Fibroblast of lung (primary cell): ENCODE measurements around the gene ELOVL1. TPM values are rescaled to one million over a fixed set of nuclear protein-coding genes. Genes with fewer than 3 reads are reported as not detected.

Source experiments
- DNase-seq, 2 donors: peaks; one replicate each; pipeline versions ENCODE4 v3.0.0 to v3.0.0-alpha.2; 2010; ENCODE audit warnings: low read depth in 2 of 2
- H2AFZ ChIP-seq: 2 replicates; pipeline ENCODE4 v1.5.1; 2012; ENCODE audit warnings: low read length, control low read depth, inconsistent platforms
- H3K27ac ChIP-seq: 2 replicates; pipeline ENCODE4 v1.5.1; 2011; ENCODE audit warnings: low read length, control low read depth; ENCODE audit not compliant: insufficient read depth
- H3K27me3 ChIP-seq: 2 replicates; pipeline ENCODE4 v1.5.1; 2011; ENCODE audit warnings: mild to moderate bottlenecking, low read length; ENCODE audit not compliant: control insufficient read depth, insufficient read depth
- H3K36me3 ChIP-seq: 2 replicates; pipeline ENCODE4 v1.5.1; 2011; ENCODE audit warnings: low read length; ENCODE audit not compliant: control insufficient read depth, insufficient read depth
- H3K4me1 ChIP-seq: 2 replicates; pipeline ENCODE4 v1.5.1; 2011; ENCODE audit warnings: low read length; ENCODE audit not compliant: control insufficient read depth, insufficient read depth; ENCODE audit errors: extremely low read depth
- H3K4me2 ChIP-seq: 2 replicates; pipeline ENCODE4 v1.5.1; 2011; ENCODE audit warnings: low read length, control low read depth; ENCODE audit not compliant: insufficient read depth; ENCODE audit errors: extremely low read depth
- H3K4me3 ChIP-seq, 4 experiments: fragments of 200-600 bp in 1 of 4; sonication (generic) in 1 of 4; replicated peaks in 1 of 4; 2 replicates each; pipeline ENCODE4 v1.5.1; 2011 to 2016; ENCODE audit warnings: low read length in 4 of 4, low read depth in 3 of 4, mild to moderate bottlenecking in 3 of 4, control low read depth in 2 of 4, inconsistent platforms in 1 of 4, mixed read lengths in 1 of 4; ENCODE audit not compliant: insufficient read depth in 1 of 4; ENCODE audit errors: control extremely low read depth in 1 of 4
- H3K79me2 ChIP-seq: 2 replicates; pipeline ENCODE4 v1.5.1; 2012; ENCODE audit warnings: mild to moderate bottlenecking, low read length, inconsistent platforms; ENCODE audit not compliant: control insufficient read depth, insufficient read depth
- H3K9ac ChIP-seq: 2 replicates; pipeline ENCODE4 v1.5.1; 2011; ENCODE audit warnings: mild to moderate bottlenecking, low read length, control low read depth; ENCODE audit not compliant: insufficient read depth
- H3K9me3 ChIP-seq: 2 replicates; pipeline ENCODE4 v1.5.1; 2012; ENCODE audit warnings: low read depth, low read length; ENCODE audit not compliant: control insufficient read depth, insufficient read depth
- H4K20me1 ChIP-seq: 2 replicates; pipeline ENCODE4 v1.5.1; 2011; ENCODE audit warnings: low read length; ENCODE audit not compliant: control insufficient read depth, insufficient read depth; ENCODE audit errors: extremely low read depth
- EZH2 ChIP-seq: IDR thresholded peaks from 2 replicates; pipeline ENCODE4 v1.5.1; 2012; ENCODE audit warnings: low read length, control low read depth, mild to moderate bottlenecking; ENCODE audit errors: missing control alignments
- polyA plus RNA-seq, 2 donors: library from polyadenylated mRNA; depleted of rRNA in 1 of 2; stranded (reverse) in 1 of 2; unstranded in 1 of 2; fragments of >200 nt; gene quantifications; 2 replicates each; pipeline ENCODE4 v1.2.1, GENCODE V29; 2011 to 2012; ENCODE audit warnings: missing spikeins in 1 of 2
- total RNA-seq: library from RNA; depleted of rRNA; stranded (reverse); fragments of >200 nt; gene quantifications from 2 replicates; pipeline ENCODE4 v1.2.1, GENCODE V29; 2014
- TF ChIP-seq, protein P1 (sequence below), 2 donors: IDR thresholded peaks in 1 of 2; conservative IDR thresholded peaks in 1 of 2; 1 replicate in 1 of 2; 2 replicates in 1 of 2; pipeline ENCODE4 v1.5.1; 2011 to 2012; ENCODE audit warnings: low read length in 2 of 2, control low read depth in 1 of 2, inconsistent platforms in 1 of 2, low read depth in 1 of 2, mild to moderate bottlenecking in 1 of 2

ELOVL1 gene
- total and polyA plus RNA-seq, 2 donors (not counting 1 experiment from before 2014, with no cell fraction given): 65.2 to 172 TPM

DNA sequence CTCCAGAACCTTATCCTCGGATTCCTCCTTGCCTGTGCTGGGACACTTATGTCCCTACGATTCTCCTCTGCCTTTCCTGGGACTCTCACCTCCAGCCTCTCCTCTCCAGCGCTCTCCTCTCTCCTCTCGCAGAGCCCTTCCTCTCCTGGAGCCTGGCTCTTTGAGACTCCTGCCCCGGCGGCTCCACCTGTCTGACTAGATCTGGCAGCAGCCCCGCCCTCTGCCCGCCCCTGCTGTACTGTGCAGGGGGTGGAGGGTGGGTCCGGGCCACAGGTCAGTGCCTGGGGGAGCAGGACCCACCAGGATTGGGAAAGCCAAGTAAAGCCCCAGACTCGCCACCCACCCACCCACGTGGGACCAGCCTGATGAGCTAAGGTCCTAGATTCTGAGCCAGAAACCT lies 1.6 kb downstream of the ELOVL1 start:
- DNase-seq: no peak
- TF ChIP-seq EZH2: no peak
- TF ChIP-seq, protein P1, sequence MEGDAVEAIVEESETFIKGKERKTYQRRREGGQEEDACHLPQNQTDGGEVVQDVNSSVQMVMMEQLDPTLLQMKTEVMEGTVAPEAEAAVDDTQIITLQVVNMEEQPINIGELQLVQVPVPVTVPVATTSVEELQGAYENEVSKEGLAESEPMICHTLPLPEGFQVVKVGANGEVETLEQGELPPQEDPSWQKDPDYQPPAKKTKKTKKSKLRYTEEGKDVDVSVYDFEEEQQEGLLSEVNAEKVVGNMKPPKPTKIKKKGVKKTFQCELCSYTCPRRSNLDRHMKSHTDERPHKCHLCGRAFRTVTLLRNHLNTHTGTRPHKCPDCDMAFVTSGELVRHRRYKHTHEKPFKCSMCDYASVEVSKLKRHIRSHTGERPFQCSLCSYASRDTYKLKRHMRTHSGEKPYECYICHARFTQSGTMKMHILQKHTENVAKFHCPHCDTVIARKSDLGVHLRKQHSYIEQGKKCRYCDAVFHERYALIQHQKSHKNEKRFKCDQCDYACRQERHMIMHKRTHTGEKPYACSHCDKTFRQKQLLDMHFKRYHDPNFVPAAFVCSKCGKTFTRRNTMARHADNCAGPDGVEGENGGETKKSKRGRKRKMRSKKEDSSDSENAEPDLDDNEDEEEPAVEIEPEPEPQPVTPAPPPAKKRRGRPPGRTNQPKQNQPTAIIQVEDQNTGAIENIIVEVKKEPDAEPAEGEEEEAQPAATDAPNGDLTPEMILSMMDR (conservative IDR thresholded peaks at IDR 0.05 in 1 of 2, IDR thresholded peaks at IDR 0.05 in 1 of 2; ENCODE audit: low read depth in 1 of 2, low read length in 2 of 2): no peak
- H3K4me2 ChIP-seq: peak overlapping the region; percentile 97
- H3K27ac ChIP-seq: no peak overlapping the region
- no peak overlapping the region for H3K9ac ChIP-seq
- peaks cover 23% of the 10 kb centered on the region for H3K36me3 ChIP-seq
- H3K79me2 ChIP-seq: peaks cover 54% of the 10 kb centered on the region
- peaks cover 11% of the 10 kb centered on the region for H3K4me1 ChIP-seq
- H3K27me3 ChIP-seq: no peaks in the 10 kb centered on the region
- H2AFZ ChIP-seq: no peak overlapping the region
- no peaks in the 10 kb centered on the region for H4K20me1 ChIP-seq
- H3K4me3 ChIP-seq: peak overlapping the region; percentile 12 to 87 (median 53)
- no peaks in the 10 kb centered on the region for H3K9me3 ChIP-seq

DNA sequence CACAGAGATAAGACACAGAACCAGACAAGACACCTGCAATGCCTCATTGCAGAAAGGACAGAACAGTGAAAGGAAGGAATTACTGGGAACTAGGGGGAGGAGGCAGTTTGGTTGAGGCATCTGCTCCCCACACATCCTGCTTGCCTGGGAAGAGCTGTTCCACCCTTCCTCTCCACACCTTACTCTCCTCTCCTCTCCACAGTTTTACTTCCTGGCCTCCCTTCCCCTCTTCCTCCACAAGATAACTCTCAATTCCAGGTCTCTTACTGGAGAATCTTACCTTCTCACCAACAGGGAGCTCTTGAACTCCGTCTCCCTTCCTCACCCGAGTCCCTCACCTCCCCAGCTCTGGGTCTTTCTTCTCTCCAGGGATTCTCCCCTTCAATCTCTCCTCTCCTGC lies 2.1 kb downstream of the ELOVL1 start:
- Histone ChIP-seq H3K79me2 (peaks cover 59% of the 10 kb centered on the region), H3K4me2 (peak overlapping the region; percentile 97), H2AFZ (no peak overlapping the region), H3K4me1 (peaks cover 11% of the 10 kb centered on the region), H3K27me3 (no peaks in the 10 kb centered on the region), H3K27ac (no peak overlapping the region), H3K4me3 (peak overlapping the region in 1 of 4 experiments; percentile 14), H4K20me1 (no peaks in the 10 kb centered on the region), H3K36me3 (peaks cover 27% of the 10 kb centered on the region), H3K9ac (no peak overlapping the region), H3K9me3 (no peaks in the 10 kb centered on the region)
- no peak for TF ChIP-seq EZH2
- TF ChIP-seq, protein P1 (conservative IDR thresholded peaks at IDR 0.05 in 1 of 2, IDR thresholded peaks at IDR 0.05 in 1 of 2; ENCODE audit: low read depth in 1 of 2, low read length in 2 of 2): no peak
- no peak for DNase-seq

DNA sequence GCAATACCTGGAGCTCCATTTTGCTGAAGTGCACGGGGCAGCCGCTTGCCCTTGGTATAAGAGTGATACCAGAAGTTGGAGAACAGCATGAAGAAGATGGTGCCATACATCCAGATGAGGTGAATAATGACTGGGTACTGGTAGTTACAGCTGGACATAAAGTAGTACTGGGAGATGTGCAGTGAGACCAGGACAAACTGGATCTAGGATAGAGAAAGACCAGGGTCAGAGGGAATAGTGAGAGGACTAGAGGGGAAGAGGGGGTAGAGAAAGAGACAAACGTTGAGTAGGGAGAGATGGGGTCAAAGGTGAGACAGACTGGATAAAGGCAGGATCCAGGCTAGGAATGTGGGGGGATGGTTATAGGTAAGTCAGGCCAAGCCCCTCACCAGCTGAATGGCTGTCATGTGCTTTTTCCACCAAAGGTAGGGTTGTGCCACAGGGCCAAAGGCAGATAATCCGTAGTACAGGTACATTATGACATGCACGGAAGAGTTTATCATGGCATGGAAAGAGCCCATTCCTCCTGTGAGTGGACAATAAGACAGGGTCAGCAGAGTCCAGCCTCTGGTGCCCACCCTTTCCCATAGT lies 3.8 kb downstream of the ELOVL1 start:
- Histone ChIP-seq H3K9me3 (no peaks in the 10 kb centered on the region), H3K9ac (no peak overlapping the region), H3K4me3 (no peak overlapping the region), H2AFZ (no peak overlapping the region), H3K27ac (no peak overlapping the region), H3K79me2 (peaks cover 72% of the 10 kb centered on the region), H4K20me1 (no peaks in the 10 kb centered on the region), H3K4me1 (peaks cover 18% of the 10 kb centered on the region), H3K27me3 (no peaks in the 10 kb centered on the region), H3K4me2 (no peak overlapping the region), H3K36me3 (peaks cover 32% of the 10 kb centered on the region)
- TF ChIP-seq, protein P1 (conservative IDR thresholded peaks at IDR 0.05 in 1 of 2, IDR thresholded peaks at IDR 0.05 in 1 of 2; ENCODE audit: low read depth in 1 of 2, low read length in 2 of 2): no peak
- TF ChIP-seq EZH2: no peak
- no peak for DNase-seq
